Erythroblast (primary cell): Measurements from ENCODE around the gene C17orf50.

Experiments
- GATA1 ChIP-seq: IDR thresholded peaks from 2 replicates; pipeline ENCODE4 v1.6.1; 2011; ENCODE audit warnings: low read depth, mild to moderate bottlenecking, control low read depth, low read length, moderate library complexity
- POLR2A ChIP-seq: IDR thresholded peaks from 2 replicates; pipeline ENCODE4 v1.6.1; 2011; ENCODE audit warnings: mild to moderate bottlenecking, low read length

DNA sequence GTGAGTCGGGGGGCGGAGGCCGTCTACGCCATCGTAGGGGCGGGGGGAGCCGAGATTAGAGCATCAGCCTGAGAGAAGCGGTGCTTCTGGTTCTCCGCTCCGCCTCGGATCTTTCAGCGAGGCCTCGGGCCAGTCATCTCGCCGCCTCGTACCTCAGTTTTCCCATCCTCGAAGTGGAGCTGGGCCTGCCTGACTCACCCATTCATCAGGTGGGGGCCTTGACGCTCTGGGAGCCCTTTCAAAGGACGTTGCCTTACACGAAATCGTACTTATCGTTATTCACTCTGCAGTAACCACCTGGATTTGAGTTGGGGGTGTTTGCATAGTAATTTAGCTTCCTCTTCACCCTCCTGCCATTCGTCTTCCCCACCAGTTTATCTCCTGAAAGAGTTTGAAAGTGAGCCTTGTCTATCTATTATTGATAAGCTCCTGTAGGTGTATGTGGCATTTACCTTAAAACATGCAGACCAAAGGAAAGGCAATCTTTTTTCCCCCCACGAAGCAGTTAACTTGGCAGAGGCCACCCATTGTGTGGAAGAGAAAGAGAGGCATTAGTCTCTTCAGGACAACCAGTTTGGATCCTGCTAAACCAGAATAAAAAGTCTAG lies 49.3 kb downstream of the C17orf50 start:
- TF ChIP-seq POLR2A (no peak), GATA1 (no peak)
